ENCODE results near the gene ASB7.

DNA sequence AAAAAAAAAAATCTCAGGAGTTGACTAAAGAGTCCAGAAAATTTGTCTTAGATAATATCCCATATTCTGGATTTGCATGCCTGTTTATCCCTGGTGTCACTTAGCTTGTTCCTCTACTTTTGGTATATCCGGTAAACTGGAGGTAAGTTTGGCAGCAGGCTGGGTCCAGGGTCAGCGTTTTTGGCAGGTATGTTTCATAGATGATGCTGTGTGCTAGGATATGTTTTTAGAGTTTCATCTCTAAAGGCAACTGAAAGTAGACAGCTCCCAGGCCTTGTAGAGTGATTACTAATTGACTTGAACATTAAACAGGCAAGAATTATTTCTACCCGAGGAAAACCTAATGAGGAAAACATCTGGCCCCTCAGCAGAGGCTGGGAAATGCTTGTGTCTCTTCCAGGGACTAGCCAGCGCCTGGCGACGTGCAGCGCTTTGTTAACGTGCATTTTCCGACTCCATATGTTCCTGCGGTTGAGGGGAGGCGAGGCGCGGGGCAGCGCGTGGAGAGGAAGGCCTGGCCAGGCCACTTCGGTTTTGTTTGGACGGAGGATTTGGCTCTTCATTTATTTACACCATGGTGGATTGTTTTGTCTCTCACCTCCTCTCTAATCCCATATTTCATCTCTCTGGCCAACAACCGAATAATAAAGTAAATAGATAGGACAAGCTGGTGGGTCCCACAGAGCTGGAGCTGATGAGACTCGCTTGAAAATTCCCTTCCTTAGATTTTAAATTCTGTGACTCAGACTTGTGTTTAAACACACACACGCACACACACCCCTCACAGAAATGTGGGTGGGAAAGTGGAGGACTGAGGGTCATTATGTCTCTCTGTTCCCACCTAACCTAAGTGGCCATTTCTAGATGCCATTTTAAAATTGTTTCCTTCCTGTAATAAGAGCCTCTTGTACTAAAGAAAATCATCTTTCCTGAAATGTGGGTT, 65.3 kb downstream of the ASB7 start:
- TF ChIP-seq, protein P1, sequence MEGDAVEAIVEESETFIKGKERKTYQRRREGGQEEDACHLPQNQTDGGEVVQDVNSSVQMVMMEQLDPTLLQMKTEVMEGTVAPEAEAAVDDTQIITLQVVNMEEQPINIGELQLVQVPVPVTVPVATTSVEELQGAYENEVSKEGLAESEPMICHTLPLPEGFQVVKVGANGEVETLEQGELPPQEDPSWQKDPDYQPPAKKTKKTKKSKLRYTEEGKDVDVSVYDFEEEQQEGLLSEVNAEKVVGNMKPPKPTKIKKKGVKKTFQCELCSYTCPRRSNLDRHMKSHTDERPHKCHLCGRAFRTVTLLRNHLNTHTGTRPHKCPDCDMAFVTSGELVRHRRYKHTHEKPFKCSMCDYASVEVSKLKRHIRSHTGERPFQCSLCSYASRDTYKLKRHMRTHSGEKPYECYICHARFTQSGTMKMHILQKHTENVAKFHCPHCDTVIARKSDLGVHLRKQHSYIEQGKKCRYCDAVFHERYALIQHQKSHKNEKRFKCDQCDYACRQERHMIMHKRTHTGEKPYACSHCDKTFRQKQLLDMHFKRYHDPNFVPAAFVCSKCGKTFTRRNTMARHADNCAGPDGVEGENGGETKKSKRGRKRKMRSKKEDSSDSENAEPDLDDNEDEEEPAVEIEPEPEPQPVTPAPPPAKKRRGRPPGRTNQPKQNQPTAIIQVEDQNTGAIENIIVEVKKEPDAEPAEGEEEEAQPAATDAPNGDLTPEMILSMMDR (IDR thresholded peaks at IDR 0.05; ENCODE audit: low read length): no peak
- no peak for TF ChIP-seq EZH2 (optimal IDR thresholded peaks at IDR 0.05; ENCODE audit: low read depth, low read length)
- no peak for TF ChIP-seq EZH2phosphoT487 (IDR thresholded peaks at IDR 0.05; ENCODE audit: low read length)
